ENCODE data around the gene STAU1.
"Not testable (repeated sequence)": the region's sequence is repeated elsewhere in the genome, so short reads cannot be mapped to it uniquely, and the experiment has no call there.

STAU1 gene

GRCh38 chr20:49185071-49185761 lies 2.9 kb downstream of the STAU1 start:
- TF ChIP-seq CTCF (IDR thresholded peaks at IDR 0.05; ENCODE audit: control insufficient read depth, insufficient read depth, low read depth, low read length, missing control alignments) = no peak
- no peak for DNase-seq (ENCODE audit: low read depth)
- H3K4me3 ChIP-seq (ENCODE audit: control insufficient read depth, low read depth, low read length) = no peak overlapping the region

GRCh38 chr20:49184691-49185070 lies 3.5 kb downstream of the STAU1 start:
- no peak for TF ChIP-seq CTCF (IDR thresholded peaks at IDR 0.05; ENCODE audit: control insufficient read depth, insufficient read depth, low read depth, low read length, missing control alignments)
- no peak for DNase-seq (ENCODE audit: low read depth)
- H3K4me3 ChIP-seq (ENCODE audit: control insufficient read depth, low read depth, low read length) = no peak overlapping the region

GRCh38 chr20:49184084-49184501 lies 4.0 kb downstream of the STAU1 start:
- DNase-seq (ENCODE audit: low read depth); H3K4me3 ChIP-seq (ENCODE audit: control insufficient read depth, low read depth, low read length): not testable (repeated sequence)

- no peak overlapping the region for H3K4me3 ChIP-seq (ENCODE audit: control insufficient read depth, low read depth, low read length)
- no peak for DNase-seq (ENCODE audit: low read depth)
- TF ChIP-seq CTCF (IDR thresholded peaks at IDR 0.05; ENCODE audit: control insufficient read depth, insufficient read depth, low read depth, low read length, missing control alignments) = no peak
These were observed 4.7 kb downstream of the STAU1 start for GRCh38 chr20:49183444-49183843.

- TF ChIP-seq CTCF (IDR thresholded peaks at IDR 0.05; ENCODE audit: control insufficient read depth, insufficient read depth, low read depth, low read length, missing control alignments) = no peak
- DNase-seq (ENCODE audit: low read depth) = no peak
- H3K4me3 ChIP-seq (ENCODE audit: control insufficient read depth, low read depth, low read length) = no peak overlapping the region
These were observed 6.8 kb downstream of the STAU1 start for GRCh38 chr20:49181265-49181877.

- no peak overlapping the region for H3K4me3 ChIP-seq (ENCODE audit: control insufficient read depth, low read depth, low read length)
- no peak for DNase-seq (ENCODE audit: low read depth)
- TF ChIP-seq CTCF (IDR thresholded peaks at IDR 0.05; ENCODE audit: control insufficient read depth, insufficient read depth, low read depth, low read length, missing control alignments) = no peak
These were observed 8.5 kb downstream of the STAU1 start for GRCh38 chr20:49179368-49180277.

GRCh38 chr20:49174183-49174582 lies 14.0 kb downstream of the STAU1 start:
- no peak for DNase-seq (ENCODE audit: low read depth)
- no peak for TF ChIP-seq CTCF (IDR thresholded peaks at IDR 0.05; ENCODE audit: control insufficient read depth, insufficient read depth, low read depth, low read length, missing control alignments)
- no peak overlapping the region for H3K4me3 ChIP-seq (ENCODE audit: control insufficient read depth, low read depth, low read length)
